ENCODE results near the gene SYN1.

The SYN1 gene

GRCh38 chrX:47593522-47593921, 26.1 kb downstream of the SYN1 start:
- DNase-seq, result no peak

DNA sequence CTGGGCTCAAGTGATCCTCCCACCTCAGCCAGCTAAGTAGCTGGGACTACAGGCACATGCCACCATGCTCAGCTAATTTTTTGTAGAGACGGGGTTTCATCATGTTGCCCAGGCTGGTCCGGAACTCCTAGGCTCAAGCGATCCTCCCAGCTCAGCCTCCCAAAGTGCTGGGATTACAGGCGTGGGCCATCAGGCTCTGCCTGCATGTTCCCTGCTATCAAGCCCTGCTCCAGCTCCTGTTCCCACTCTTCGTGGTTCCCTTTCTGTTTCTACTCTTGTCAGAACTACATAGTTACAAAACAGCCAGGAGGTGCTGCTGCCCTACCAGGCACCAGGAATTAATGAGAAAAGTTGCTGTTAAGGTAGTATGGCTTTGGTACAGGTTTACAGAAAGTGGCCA, 28.7 kb downstream of the SYN1 start:
- no peak for DNase-seq

- no peak for DNase-seq
These were observed 31.5 kb downstream of the SYN1 start for GRCh38 chrX:47587906-47588735.

DNA sequence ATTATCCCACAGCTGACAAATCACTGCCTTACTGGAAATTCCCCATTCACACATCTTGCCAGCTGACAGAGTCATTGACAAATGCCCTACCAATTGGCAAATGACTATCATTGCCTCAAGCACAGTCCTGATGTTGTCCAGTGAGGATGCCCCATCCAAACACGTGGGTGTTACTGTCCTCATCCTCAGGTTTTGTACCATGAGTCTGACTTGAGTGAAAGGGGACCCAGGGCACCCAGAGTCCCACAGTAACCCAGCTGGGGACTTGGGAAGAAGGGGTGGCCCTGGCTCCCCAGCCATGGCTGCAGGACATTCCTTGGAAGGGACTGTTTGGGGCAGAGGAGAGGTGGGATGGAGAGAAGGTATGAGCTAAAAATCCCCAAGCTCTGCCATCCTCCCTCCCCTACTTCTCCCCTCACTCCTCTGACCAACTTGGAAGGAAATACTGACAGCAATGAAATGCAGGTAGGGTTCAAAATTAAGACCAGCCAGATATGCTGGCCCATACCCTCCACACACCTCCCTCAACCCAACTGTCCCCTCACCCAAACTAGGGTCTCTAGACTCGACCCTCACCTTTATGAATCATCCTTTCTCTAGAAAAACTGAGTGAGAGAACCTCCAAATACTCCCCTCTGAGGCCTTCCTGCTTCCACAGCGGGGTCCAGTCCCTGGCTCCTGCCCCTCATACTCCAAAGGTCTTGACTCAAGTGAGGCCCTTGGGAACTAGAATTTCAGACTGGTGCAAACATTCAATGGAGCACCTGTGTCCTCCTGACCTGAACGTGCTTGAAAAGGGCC, 32.4 kb downstream of the SYN1 start:
- no peak for DNase-seq

DNA sequence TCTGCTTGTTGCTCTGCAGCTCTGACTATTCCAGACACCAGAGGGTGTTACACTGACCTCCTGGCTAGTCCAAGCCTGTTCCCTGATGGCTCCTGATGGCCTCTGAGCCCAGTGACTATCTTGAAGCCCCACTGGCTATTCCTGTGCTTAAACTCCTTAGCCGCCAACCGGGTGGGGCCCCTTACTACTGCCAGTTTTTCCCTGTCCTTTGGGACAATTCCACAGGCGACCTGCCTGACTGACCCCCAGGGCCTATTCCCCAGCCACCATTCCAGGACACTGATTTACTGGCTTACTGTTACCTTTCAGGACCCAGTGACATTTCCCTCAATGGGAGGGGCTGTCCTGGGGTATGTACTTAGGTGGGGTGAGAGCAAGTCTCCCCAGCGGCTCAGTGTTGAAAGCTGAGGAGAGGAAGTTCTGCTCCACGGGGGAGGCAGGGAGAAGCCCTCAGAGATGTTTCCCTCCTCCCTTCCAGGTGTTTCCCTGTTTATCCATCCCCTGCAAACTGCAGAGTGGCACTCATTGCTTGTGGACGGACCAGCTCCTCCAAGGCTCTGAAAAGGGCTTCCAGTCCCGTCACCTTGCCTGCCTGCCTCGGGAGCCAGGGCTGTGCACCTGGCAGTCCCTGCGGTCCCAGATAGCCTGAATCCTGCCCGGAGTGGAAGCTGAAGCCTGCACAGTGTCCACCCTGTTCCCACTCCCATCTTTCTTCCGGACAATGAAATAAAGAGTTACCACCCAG, 33.4 kb downstream of the SYN1 start:
- DNase-seq, result no peak

GRCh38 chrX:47585273-47585672, 34.4 kb downstream of the SYN1 start:
- no peak for DNase-seq

DNA sequence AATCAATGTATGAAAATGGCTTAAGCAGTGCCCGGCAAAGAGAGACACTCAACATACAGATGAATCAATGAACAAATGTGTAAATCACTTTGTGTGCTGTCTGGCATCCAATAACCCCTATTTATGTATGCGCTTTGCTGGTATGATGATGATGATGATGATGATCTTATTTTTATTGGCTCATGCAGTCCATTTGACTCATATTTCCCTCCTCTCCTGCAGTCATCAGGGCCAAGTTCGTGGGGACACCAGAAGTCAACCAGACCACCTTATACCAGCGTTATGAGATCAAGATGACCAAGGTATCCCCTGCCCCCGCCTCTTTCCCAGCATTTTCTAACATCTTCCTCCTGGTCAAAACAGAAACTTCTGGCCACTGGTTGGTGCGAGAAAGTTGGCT, 34.9 kb downstream of the SYN1 start:
- DNase-seq, result no peak

DNA sequence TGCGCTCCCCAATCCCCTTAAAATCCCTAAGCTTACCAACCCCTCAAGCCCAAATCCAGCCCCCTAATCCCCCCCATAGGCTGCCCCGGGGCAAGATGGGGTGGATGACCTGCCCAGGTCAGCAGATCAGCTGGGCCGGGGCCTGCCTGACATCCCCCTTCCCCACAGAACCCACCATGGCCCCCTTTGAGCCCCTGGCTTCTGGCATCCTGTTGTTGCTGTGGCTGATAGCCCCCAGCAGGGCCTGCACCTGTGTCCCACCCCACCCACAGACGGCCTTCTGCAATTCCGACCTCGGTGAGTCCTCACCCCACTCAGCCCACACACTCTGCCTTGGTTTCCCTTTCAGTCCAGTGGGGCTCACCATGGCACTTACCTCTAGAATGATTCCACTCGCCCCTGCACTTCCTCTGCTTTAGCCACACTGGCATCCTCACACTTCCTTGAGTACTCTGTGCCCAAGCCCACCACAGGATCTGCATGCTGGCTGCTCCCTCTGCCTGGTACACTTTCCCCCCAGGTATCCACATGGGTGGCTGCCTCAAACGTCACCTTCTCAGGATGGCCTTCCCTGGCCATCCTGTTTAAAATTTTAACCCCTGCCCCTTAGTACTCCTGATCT, 36.3 kb downstream of the SYN1 start:
- no peak for DNase-seq

DNA sequence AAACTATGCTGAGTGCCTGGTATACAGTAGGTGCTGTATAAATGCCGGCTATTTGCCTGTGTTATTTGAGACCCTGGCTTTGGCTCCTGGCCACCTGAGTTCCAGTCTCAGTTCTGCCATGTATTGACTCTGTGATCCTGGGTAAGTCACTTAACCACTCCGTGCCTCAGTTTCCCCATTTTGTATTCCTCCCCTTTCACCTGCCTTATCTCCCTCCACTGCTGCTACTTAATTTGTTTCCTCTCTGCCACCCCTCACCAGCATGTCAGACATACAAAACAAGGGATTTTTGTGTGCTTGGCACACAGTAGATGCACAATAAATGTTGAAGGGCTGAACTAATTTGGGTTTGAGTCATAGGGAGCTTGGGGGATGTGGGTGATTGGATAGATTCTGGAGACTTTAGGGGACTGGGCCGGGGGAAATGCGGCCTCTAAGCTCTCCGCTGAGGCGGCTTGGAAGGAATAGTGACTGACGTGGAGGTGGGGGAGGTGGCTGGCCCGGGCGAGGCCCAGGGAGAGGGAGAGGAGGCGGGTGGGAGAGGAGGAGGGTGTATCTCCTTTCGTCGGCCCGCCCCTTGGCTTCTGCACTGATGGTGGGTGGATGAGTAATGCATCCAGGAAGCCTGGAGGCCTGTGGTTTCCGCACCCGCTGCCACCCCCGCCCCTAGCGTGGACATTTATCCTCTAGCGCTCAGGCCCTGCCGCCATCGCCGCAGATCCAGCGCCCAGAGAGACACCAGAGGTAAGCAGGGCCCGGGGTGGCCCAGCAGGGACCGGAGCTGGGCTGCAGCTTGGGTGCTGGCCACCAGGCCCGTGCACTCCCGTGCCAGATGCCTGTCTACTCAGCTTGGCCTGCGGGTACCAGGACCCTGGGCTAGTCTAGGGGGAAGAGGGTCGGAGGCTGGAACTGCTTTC, 37.7 kb downstream of the SYN1 start, which contains the start of gene TIMP1:
TIMP1 (plus strand) TSS at position 706 of the 917 bp plus-strand sequence. CDS start 980 bp downstream, outside the sequence.
- no peak for DNase-seq

- no peak for DNase-seq
These were observed 40.1 kb downstream of the SYN1 start for GRCh38 chrX:47579537-47579936.

DNA sequence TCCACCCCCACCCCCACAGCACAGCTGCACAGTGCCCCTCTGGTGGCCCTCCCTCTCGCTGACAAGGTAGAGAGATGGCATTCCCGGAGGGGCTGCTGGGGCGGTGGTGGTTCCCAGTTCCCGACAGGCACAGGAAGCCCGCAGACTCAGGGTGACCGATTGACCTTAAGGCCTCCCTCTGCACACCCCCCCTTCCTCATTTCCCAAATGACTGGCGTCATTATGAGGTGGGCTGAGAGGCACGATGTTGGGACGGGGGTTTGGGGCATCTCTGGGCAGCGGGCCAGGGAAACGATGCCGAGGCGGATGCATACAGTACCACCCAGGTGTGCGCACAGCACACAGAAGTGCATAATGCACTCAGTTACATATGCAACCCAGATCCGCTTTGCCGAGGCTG, 41.0 kb downstream of the SYN1 start:
- DNase-seq, result no peak

DNA sequence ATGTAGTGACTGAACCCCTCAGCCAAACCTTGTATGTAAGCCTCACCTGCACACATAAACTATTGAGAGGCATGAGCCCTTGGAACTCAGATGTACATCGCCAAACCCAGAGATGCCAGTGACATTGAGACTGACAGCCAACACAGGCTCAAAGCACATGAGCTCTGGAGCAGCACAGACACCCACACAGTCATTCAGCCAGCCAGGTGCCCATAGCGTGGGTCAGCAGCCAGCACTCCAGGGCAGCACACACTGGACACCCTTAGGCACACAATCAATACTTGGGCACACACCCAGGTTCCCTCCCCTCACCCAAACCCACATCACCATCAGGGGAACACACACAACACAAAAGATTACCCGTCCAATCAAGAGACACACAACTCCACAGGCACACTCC, 41.8 kb downstream of the SYN1 start:
- no peak for DNase-seq

DNA sequence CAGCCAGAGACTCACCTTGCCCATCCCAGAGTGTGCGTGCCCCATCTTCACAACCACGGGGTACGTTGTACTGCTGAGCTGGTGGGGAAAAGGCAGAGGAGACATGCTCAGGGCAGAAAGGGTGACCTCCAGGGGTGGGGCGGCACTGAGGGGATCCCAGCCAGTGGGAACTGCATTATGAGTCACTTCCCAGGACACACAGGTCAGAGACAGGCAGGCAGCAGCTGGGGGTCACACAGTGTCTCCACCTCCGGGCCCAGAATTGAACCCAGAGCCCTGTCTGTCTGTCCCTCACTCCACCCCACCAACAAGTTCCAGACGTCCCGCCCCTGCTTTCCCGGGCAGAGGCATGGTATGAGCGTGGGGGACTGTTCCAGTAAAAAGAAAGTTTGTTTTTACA, 42.2 kb downstream of the SYN1 start:
- no peak for DNase-seq

DNA sequence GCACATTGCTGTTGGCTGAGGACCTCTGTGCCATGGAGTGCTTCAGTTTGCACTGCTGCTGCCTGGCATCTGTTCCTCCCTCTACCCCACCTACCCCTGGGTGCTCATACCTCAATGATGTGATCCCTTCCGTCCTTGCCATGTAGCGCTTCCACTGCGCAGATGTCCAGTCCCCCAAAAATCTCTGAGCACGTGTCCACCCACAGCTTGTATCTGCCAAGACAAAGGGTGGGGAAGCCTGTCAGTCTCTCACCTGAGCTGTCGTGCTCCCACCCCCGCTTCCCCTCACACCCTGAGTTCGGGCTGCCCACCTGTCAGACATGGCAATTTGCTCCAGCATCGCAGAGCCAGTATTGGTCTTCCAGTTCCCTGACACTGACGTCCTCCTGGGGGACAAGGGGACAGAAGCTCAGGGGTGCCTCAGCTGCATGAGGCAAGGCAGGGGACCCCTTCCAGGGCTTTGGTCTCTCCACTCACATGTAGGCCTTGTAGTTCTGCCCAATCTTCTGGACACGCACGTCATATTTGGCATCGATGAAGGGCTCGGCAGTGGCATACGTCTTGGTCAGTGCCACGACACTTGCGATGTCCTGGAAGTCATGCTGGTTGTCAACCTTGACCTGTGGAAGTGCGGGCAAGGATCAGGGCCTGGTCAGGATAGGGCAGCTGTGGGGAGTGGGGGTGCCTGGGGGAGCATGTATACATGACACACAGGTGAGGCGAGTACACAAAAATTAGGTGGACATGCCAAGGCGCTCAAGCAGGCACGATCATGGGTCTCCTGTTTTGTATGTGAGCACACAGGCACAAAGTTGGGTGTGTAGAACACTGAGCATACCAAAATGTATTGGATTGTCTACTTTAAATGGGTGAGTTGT, 43.4 kb downstream of the SYN1 start:
- no peak for DNase-seq

GRCh38 chrX:47574547-47575301, 44.9 kb downstream of the SYN1 start:
- no peak for DNase-seq

DNA sequence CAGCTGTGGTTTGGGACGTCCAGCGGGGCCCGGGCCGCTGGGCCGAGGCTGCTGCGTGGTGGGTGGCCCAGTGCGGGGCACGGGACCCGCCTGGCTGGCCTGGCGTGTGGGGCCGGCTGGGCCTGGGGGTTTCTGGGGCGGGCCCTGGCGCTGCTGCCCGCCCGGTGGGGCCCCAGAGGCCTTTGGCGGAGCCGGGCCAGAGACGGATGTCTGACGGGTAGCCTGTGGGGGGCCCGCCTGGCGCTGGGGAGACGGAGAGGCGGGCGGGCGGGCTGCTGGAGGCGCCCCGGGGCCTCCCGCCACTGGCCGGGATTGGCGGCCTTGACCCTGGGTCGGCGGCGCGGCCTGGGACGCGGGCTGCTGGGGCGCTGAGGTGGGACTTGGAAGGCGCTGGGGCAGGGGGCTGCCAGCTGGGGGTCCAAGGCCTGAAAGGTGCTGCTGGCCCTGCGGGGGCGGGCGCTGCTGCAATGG, 45.5 kb downstream of the SYN1 start:
- no peak for DNase-seq

GRCh38 chrX:47573341-47574075, 46.1 kb downstream of the SYN1 start:
- no peak for DNase-seq

DNA sequence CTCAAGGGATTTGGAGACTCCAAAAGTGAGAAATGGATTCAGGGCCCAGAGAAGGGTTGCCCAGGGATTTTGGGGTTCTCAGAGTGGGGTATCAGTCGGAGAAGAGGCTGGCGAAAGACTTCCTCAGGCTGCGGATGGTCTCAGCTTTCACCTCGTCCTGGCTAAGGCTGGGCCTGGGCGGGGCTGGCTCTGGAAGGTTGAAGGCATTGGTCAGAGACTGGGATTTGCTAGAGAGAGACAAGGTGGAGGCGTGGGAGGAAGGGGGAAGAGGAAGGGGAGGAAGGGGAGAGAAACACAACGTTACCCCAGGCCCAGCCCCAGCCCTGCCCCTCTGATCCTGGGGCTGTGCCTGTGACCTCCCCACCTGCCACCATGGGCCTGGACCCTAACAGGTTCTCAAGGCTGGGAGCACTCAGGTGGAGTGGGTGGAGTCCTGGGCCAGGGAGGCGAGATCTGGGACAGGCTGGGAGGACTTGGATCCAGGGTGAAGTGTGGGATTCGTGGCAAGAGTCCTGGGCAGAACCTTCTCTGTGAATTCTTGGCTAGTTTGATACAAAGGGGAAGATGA, 46.8 kb downstream of the SYN1 start:
- no peak for DNase-seq

DNA sequence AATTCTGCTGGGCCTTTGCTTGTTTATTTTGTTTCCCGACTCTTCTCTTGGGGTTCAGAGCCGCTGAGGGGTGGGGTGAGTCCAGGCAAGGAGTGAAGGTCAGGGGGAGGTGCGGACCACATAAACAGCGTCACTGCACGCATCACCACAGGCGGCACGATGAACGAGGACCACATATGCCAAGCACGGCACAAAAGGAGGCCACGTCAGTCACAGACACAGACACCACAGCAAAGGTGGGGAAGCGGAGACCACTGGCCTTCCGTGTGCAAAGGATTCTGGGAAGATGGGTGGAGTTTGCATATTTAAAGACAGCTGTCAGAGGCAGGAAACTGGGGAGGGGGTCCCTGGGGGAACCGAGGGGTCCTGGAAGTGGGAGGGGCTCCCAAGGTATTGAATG, 47.8 kb downstream of the SYN1 start:
- DNase-seq, result no peak

All from DMS153 (cell line).